ENCODE data around the gene FAM193B. TPM values are rescaled to one million over a fixed set of nuclear protein-coding genes. Genes with fewer than 3 reads are reported as not detected.

Gene FAM193B
- polyA plus RNA-seq, 3 donors = 1.6 to 216 (median 1.9) TPM

- H3K4me1 Mint-ChIP-seq = peaks cover 27% of the 10 kb centered on the region
- Histone ChIP-seq H3K27ac (ENCODE audit: low read depth in 1 of 2, low read length in 2 of 2) (no peak overlapping the region), H3K4me3 (replicated peaks in 1 of 3; ENCODE audit: low read depth in 2 of 3, low read length in 3 of 3) (no peak overlapping the region)
Measured at GRCh38 chr5:177601577-177602457, 47.5 kb upstream of the FAM193B start.

More at GRCh38 chr5:177601577-177602457, 47.5 kb upstream of the FAM193B start:
- TF ChIP-seq CTCF (IDR thresholded peaks at IDR 0.05) = no peak
- Mint-ChIP-seq H3K27ac (no peak overlapping the region), H3K9me3 (peaks cover 0 to 2% (median 0%) of the 10 kb centered on the region in 7 donors), H3K36me3 (peaks cover 26 to 28% of the 10 kb centered on the region in 2 donors), H3K27me3 (ENCODE audit: low read depth in 3 of 3) (peaks cover 0 to 5% (median 1%) of the 10 kb centered on the region in 3 donors), H3K4me3 (no peak overlapping the region)
- Histone ChIP-seq H3K79me2 (ENCODE audit: insufficient read depth, low read length) (peaks cover 15% of the 10 kb centered on the region), H3K4me2 (replicated peaks; ENCODE audit: extremely low read depth, low read length, poor library complexity, severe bottlenecking) (no peak overlapping the region), H4K20me1 (ENCODE audit: insufficient read depth, low read length) (peaks cover 11% of the 10 kb centered on the region), H3K27me3 (ENCODE audit: control insufficient read depth in 2 of 2, insufficient read depth in 2 of 2, low read length in 2 of 2) (no peaks in the 10 kb centered on the region), H3K9me3 (replicated peaks in 1 of 2; ENCODE audit: control insufficient read depth in 1 of 2, insufficient read depth in 1 of 2, low read length in 2 of 2) (no peaks in the 10 kb centered on the region), H2AFZ (ENCODE audit: insufficient read depth, low read depth, low read length, poor library complexity, severe bottlenecking) (no peak overlapping the region), H3K36me3 (replicated peaks in 1 of 2; ENCODE audit: control insufficient read depth in 1 of 2, insufficient read depth in 2 of 2, low read length in 2 of 2) (peaks cover 4 to 27% of the 10 kb centered on the region in 2 donors), H3K9ac (ENCODE audit: insufficient read depth, low read length, poor library complexity, severe bottlenecking) (no peak overlapping the region), H3K4me1 (ENCODE audit: control insufficient read depth in 1 of 2, insufficient read depth in 2 of 2, low read length in 2 of 2) (peaks cover 19 to 23% of the 10 kb centered on the region in 2 donors)
- intact Hi-C loops (cut with micrococcal nuclease) = no loop called here
- 97% methylated on average over 5 of the region's 13 CpGs for WGBS (ENCODE audit: insufficient coverage)
- no peak for DNase-seq

Data from CD14-positive monocyte (primary cell).